ENCODE results near the gene PIEZO2. TPM values are rescaled to one million over a fixed set of nuclear protein-coding genes. Genes with fewer than 3 reads are reported as not detected.

The PIEZO2 gene
- total RNA-seq, 2 donors from 2014 or later = 0.63 to 3.0 TPM

DNA sequence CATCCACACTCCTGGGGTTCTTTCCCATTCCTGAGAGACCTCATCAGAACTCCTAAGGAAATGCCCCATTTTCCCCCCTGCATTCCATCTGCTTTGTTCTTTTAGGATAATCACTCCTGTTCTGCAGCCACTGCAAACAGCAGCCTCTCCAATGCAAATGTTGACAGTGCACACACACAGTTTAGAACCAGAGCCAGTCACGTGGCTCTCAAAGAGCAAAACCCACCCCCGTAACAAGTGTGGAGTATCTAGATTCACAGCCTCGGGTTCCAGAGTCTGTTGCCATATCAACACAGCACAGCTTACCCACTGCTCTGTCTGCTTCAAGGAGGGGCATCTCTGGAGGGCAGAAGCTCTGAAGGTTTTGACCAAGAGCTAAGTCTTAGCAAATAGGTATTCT, 443.6 kb downstream of the PIEZO2 start:
- TF ChIP-seq, protein P1, sequence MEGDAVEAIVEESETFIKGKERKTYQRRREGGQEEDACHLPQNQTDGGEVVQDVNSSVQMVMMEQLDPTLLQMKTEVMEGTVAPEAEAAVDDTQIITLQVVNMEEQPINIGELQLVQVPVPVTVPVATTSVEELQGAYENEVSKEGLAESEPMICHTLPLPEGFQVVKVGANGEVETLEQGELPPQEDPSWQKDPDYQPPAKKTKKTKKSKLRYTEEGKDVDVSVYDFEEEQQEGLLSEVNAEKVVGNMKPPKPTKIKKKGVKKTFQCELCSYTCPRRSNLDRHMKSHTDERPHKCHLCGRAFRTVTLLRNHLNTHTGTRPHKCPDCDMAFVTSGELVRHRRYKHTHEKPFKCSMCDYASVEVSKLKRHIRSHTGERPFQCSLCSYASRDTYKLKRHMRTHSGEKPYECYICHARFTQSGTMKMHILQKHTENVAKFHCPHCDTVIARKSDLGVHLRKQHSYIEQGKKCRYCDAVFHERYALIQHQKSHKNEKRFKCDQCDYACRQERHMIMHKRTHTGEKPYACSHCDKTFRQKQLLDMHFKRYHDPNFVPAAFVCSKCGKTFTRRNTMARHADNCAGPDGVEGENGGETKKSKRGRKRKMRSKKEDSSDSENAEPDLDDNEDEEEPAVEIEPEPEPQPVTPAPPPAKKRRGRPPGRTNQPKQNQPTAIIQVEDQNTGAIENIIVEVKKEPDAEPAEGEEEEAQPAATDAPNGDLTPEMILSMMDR (IDR thresholded peaks at IDR 0.05) = no peak
- no peak overlapping the region for H3K27ac ChIP-seq
- DNase-seq (ENCODE audit: low spot score) = no peak
- H3K4me3 ChIP-seq = no peak overlapping the region
- H3K27me3 ChIP-seq = no peaks in the 10 kb centered on the region
- no peaks in the 10 kb centered on the region for H3K4me1 ChIP-seq
- H3K9me3 ChIP-seq = no peaks in the 10 kb centered on the region
- H3K36me3 ChIP-seq = no peaks in the 10 kb centered on the region

DNA sequence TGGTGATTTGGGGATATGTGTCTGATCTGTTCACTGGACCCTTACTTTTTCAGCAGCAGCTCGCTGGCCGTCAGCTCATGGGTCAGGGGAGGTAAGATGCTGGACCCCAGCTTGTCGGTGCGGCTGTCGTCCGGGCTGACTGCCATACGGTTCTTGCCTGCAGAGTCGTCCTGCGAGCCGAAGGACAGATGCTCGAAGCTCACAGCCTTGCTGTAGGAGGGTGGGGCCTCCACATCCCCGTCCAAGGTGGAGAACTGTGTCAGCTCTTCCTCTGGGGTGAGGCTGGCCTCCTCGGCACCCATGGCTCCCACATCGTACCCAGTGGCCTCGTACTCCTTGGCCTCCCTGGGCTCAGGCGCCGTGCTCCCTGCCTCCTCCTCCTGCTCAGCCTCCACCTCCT, 444.1 kb downstream of the PIEZO2 start:
- Histone ChIP-seq H3K4me1 (no peaks in the 10 kb centered on the region), H3K27ac (no peak overlapping the region), H3K27me3 (no peaks in the 10 kb centered on the region), H3K9me3 (no peaks in the 10 kb centered on the region), H3K4me3 (no peak overlapping the region), H3K36me3 (no peaks in the 10 kb centered on the region)
- TF ChIP-seq, protein P1 (IDR thresholded peaks at IDR 0.05) = no peak
- DNase-seq (ENCODE audit: low spot score) = no peak

DNA sequence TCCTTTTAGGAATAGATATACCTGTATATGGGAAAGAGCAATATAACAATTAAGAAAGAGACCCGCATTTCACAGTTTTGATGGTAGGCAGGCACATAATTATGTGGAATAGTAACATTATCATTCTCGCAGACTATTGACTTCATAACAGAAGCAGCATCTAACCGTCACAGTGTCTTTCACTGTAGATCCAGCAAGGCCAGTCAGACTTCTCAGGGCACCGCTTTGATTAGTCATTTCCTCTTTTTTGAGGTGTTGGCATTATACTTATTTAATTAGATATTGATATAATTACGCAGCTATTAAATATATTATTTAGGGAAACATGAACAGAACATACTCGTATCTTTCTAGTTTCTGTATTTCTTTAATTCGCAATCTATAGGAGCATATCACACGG, 447.2 kb downstream of the PIEZO2 start:
- no peaks in the 10 kb centered on the region for H3K36me3 ChIP-seq
- H3K4me3 ChIP-seq = no peak overlapping the region
- no peaks in the 10 kb centered on the region for H3K27me3 ChIP-seq
- TF ChIP-seq, protein P1 (IDR thresholded peaks at IDR 0.05) = no peak
- H3K27ac ChIP-seq = no peak overlapping the region
- DNase-seq (ENCODE audit: low spot score) = no peak
- no peaks in the 10 kb centered on the region for H3K9me3 ChIP-seq
- H3K4me1 ChIP-seq = no peaks in the 10 kb centered on the region

DNA sequence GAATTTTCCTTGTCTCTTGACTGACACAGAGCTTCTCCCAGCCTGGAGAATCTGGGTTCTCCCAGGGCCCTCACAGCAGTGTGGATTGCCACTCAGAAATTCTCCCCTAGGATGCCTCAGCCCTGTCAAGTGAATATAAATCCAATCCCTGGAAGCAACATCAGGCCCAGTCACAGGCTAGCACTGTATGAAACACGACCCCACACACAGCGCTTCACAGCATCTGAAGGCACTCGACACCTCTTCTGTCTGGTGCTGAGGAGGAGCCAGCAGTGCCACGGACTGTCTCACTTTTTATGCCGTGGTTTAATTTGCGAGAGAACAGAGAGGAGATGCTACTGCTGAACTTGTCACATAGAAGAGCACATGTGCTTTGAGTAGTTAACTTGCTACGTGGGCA, 459.0 kb downstream of the PIEZO2 start:
- no peak for DNase-seq (ENCODE audit: low spot score)
- Histone ChIP-seq H3K27ac (no peak overlapping the region), H3K9me3 (no peaks in the 10 kb centered on the region), H3K4me3 (no peak overlapping the region), H3K27me3 (no peaks in the 10 kb centered on the region), H3K36me3 (no peaks in the 10 kb centered on the region), H3K4me1 (no peaks in the 10 kb centered on the region)
- TF ChIP-seq, protein P1 (IDR thresholded peaks at IDR 0.05) = no peak

DNA sequence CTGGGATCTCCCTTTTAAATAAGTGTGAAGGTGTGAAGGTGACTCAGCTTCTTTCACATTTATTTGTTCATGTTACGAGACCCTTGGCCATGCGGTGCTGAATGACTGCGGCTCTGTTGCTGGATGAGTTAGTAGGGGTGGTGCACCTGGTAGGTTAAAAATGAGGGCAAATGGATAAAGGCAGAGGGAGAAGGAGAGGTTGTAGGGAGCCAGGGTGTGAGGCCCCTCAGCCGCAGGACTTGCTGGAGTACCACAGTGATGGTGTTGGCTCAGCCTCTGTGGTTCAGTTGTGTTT, 459.4 kb downstream of the PIEZO2 start:
- no peak for DNase-seq (ENCODE audit: low spot score)
- TF ChIP-seq, protein P1 (IDR thresholded peaks at IDR 0.05) = no peak
- no peak overlapping the region for H3K27ac ChIP-seq
- no peaks in the 10 kb centered on the region for H3K9me3 ChIP-seq
- H3K27me3 ChIP-seq = no peaks in the 10 kb centered on the region
- no peaks in the 10 kb centered on the region for H3K4me1 ChIP-seq
- H3K36me3 ChIP-seq = no peaks in the 10 kb centered on the region
- H3K4me3 ChIP-seq = no peak overlapping the region

DNA sequence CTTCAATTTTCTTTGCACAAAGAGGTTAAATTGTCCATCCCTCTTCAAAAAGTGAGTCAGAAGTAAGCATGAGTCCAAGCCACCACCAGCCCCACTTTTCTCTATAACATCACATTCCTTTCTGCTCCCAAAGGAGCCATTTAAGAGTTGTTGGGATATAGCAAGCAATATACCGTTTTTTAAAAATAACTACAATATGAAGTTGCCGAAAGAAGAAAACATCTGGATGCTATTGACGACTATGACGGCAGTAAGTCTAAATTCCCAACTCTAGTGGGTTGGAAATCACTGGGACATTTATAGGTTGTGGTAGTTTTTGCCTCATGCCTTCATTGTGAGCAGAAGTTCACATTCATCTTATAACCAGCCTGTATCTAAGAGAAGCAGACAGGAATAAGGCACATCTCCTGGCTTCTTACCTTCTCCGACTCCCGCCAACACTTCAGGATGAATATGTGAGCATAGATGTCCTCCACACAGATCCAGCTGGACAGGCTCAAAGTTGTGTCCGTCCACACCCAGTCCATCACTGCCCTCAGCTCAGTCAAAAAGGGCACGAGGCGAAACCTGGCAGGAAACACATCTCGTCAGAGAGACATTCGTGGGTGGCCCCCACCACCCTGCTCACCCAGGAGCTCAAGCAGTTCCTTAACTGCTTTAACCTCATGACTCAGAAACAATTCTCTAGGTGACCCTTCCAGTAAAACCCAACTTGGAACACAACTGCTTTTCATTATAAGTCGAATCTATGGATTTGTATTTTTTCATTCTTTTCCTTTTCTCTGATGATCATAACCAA, 459.9 kb downstream of the PIEZO2 start:
- no peaks in the 10 kb centered on the region for H3K36me3 ChIP-seq
- TF ChIP-seq, protein P1 (IDR thresholded peaks at IDR 0.05) = no peak
- H3K4me1 ChIP-seq = no peaks in the 10 kb centered on the region
- H3K27me3 ChIP-seq = no peaks in the 10 kb centered on the region
- DNase-seq (ENCODE audit: low spot score) = no peak
- no peak overlapping the region for H3K4me3 ChIP-seq
- H3K9me3 ChIP-seq = no peaks in the 10 kb centered on the region
- no peak overlapping the region for H3K27ac ChIP-seq

All from right atrium auricular region (tissue), 2 donors.